LNCAP (cell line): ENCODE measurements around the gene C9orf50.

ENCODE experiments used
- CTCF ChIP-seq: fragments of 450-650 bp; IDR thresholded peaks from 2 replicates; pipeline ENCODE4 v1.5.1; 2017; ENCODE audit warnings: mild to moderate bottlenecking

Gene C9orf50

GRCh38 chr9:129632460-129632859 is 11.6 kb upstream of the C9orf50 start:
- TF ChIP-seq CTCF = no peak

- no peak for TF ChIP-seq CTCF
Observed at GRCh38 chr9:129631674-129632129, 10.8 kb upstream of the C9orf50 start.

- TF ChIP-seq CTCF = no peak
Observed at GRCh38 chr9:129630967-129631673, 10.2 kb upstream of the C9orf50 start.

GRCh38 chr9:129629251-129629820 is 8.4 kb upstream of the C9orf50 start:
- TF ChIP-seq CTCF = no peak

- TF ChIP-seq CTCF = no peak
Observed at GRCh38 chr9:129628709-129629108, 7.8 kb upstream of the C9orf50 start.

- TF ChIP-seq CTCF = no peak
Observed at GRCh38 chr9:129627556-129628440, 6.9 kb upstream of the C9orf50 start.

- no peak for TF ChIP-seq CTCF
Observed at GRCh38 chr9:129626625-129627284, 5.9 kb upstream of the C9orf50 start.
